GM18508 (cell line): ENCODE results near the gene CNTFR.

Experiments used
- ATAC-seq: cut with Tn5 transposase; IDR thresholded peaks from one replicate; pipeline ENCODE4 v1.9.1; 2021; ENCODE audit warnings: moderate number of reproducible peaks; ENCODE audit not compliant: insufficient read depth, unreplicated experiment

Gene CNTFR

DNA sequence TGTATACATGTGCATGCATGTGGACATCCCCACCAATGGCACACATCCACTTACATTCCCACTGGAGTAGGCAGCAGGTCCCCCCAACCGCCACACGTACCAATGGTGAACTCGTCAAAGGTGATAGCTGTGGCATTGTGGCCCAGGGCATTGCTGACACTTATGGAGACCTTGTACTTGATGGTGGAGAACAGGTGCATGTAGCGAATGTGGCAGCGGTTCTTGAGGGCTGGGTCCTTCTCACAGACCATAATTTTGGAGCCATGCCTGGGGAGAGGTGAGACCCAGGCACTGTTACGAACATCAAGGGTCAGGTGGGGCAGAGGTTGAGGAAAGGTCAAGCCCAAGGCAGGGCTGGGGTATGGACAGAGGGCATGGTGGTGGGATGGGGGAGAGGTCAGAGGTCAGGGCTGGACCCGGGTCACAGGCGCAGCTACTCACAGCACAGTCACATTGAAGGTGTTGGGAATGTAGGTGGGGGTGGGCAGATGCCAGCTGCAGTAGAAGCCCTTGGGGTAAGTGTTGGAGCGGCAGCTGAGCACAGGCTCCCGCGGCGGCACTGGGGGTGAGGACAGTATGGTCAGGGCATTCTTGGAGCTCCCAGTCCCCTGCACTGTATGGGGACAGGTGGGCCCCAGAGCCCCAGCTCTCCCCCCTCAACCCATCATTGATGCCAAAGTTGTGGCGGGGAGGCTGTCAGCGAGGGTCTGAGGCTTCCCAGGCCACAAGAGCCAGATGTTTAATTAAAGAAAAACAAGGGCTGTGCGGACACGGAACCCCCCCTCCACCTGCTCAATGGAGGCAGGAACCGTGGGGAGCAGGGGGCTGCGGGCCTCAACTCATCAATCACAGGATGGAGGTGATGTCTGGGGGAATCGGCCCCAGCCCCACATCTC lies 31.9 kb downstream of the CNTFR start:
- no peak for ATAC-seq

DNA sequence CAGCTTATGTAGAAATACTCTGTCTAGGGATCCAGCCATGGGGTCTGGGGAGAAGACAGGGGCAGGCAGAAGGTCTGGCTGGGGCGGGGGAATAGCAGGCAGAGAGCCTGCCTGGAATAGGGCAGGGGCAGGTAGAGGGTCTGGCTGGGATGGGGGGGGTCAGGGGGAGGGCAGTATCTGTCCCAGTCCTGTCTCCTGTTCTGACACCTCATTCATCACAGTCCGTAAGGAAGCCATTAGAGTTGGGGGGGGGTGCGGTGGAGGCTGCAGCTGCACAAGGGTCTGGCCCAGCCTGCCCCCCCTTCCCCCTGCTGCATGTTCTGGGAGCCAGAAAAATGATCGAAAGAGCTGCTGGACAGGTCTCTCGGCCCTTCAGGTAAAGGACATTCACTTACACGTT lies 32.6 kb downstream of the CNTFR start:
- no peak for ATAC-seq

DNA sequence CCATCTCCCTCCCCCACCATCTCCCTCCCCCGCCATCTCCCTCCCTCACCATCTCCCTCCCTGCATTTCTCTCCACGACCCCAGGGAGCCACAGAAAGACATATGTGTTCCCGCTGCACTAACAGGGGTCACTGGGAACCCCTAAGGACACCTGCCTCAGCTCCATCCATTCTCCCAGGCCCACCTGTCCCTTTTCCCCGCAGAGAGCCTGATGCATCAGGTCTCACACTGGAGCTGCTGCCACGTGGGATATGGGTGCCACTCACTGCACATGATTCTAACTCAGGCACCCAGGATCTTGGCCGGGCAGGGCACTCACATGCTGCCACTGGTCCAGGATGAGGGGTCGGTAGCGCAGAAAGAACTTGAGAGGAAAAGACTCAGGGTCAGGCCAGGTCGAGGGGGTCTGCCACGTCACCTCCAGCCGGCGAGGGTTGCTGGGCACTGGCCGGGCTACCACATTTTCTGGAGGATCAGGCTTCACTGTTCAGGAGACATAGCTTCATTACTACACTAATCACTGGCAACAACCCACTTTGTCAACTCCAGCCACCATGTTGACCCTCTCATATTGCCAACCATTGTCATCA lies 33.5 kb downstream of the CNTFR start:
- no peak for ATAC-seq

DNA sequence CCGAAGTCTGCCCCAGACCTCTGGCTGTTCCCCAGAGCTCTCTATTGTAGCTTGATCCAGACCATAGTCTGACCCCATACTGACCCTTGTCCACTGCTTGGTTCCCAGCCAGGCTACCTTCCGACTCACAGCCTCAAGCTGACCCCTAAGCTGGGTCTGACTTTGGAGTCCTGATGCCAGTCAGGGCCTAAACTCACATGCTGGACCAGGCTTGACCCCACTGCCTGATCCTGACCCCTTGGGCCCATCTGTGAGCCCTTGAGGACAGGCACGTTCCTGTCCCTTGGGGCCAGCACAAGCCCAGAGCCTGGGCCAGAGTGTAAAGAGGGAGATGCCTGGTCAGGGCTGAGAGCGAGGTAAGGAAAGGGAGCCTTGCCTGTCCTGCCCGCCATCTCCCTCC lies 34.0 kb downstream of the CNTFR start:
- no peak for ATAC-seq

DNA sequence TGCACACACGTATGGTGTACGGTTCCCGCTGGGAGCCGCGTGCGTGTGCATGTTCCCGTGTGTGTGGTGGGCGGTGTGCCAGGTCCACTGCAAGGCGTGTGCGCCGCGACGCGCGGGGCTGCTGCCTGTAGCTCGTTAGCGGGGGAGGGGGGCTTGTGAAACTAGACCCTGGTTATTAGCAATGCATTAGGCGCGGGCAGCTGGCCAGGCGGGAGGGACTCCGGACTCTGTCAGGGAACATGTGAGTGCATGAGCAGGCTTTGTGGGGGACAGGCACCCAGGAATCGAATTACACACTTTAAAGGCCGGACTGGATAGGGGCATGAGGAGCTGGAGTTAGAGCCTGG lies 34.5 kb downstream of the CNTFR start:
- no peak for ATAC-seq

DNA sequence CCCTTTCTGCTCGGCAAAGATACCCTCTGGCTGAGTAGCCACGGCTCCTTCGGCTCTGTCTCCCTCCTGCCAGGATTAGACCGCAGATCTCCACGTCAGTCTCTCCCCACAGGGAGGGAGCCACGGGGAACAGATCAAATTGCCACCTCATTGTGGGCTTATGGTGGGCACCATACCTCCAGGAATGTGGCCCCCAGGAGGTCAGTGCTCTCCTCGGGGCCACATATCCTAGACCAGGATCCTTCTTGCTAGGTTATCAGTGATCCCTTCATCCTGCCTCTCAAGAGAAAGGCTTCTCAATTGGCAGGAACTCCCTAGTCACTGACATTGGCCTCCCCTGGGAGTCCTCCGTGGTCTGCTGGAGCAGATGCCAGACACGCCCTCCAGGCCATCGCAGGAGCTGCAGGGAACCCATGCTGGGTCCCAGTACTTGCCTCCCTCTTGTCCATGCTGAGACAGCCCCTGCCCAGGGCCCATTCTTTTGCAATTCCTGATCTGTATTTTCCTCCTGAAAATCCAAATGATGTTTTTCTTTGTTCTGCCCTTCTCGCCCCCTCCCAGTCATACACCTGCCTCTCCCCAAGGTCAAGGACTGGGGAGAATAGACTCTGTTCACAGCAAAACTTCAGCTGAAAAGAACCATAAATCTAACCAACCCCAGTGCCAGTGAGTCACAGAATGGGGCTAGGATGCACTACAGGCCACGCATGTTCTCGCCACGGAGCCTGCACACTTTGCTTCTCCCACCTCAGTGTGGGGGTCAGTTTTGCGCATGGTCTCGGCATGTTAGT lies 35.1 kb downstream of the CNTFR start:
- ATAC-seq = no peak

DNA sequence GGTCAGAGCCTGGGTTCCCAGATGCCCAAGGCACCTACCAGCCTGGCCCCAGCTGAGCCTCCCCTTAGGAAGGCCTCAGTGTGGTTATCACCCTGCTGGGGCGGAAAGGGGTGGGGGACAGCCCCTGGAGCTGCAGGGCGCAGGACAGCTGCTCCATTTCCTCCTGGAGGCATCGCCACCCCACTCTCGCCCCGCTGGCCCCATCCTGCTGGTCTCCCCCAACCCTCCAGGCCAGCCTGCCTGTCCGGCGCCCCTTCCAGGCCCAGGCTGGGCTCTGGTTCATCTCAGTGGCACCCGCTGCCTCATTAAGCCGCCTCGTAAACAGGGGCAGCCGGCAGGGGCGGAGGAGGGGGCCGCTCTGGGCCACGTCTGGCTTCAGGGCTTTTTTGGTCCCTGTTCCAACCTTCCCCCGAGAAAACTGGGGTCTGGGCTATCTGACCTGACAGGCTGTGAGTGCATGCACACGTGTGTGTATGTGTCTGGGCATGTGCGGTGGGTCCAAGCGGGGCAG lies 36.0 kb downstream of the CNTFR start:
- no peak for ATAC-seq

DNA sequence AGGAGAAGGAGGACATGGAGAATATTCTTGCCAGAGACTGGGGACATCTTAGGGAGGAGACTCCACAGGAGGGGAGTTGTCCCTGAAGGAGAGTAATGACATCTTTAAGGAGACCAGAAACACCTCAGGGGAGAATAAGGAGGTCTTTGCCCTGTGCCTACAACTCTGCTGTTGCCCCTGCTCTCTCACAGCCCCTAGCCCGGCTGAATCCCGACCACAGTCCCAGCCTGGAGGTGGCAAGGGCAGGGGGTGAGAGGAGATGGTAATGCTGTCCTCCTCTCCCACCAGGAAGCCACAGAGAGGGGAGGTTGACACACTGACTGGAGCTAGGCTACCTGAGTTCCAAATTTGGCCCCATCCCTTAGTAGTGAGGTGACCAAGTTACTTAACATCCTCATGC lies 36.5 kb downstream of the CNTFR start:
- ATAC-seq = no peak

DNA sequence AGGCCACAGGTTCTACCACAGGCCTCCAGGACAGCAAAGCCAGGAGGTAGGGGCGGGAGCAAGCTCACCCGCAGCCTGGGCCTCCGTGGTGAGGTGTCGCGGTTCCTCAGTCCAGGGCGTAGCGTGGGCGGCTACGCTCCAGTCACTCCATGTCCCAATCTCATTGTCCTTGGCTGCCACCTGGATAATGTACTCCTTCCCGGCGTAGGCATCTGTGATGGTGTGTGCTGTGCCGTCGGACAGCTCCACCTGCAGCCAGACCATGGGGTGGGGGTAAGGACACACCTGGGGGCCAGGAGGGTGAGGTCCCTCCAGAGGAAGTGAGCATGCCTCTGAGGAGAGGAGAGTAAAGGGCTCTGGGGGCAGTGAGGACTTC lies 36.9 kb downstream of the CNTFR start:
- no peak for ATAC-seq

DNA sequence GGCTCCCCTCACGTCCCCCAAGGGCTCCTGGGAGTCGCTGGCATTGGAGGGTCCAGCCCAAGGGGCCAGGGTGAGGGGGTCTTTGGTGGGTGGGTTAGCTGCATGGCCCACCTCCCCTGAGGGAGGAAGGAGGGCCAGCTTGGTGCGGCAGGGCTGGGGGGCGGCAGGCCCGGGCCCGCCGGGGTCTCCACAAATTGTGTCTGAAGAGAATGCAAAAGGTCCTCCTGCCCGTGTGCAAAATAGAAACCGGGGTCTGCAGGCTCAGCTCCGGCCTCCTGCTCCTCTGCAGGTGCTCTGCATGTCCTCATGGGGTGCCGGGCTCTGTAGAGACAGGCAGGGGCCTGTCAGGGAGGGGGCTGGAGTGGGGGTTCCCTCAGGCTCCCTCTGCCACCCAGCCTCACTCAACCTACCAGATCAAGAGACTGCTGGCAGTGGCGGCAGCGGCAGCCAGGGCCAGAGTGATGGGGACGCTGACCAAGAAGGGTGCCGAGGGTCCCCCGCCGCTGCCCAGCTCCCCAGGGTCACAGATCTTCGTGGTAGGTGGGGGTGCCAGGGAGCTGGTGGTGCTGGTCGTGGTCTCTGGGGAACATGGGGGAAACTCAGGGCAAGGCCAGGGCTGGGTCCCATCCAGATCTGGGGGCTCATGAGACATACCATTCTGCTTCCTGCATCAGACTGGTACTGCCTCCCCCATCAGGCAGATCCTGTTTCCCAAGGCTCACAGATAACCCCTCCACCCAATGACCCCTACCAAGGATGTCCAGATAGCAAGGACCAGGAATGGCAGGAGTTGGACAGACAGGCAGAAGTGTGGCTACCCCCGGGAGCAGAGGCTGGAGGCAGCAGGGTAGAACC lies 37.5 kb downstream of the CNTFR start:
- ATAC-seq = no peak

DNA sequence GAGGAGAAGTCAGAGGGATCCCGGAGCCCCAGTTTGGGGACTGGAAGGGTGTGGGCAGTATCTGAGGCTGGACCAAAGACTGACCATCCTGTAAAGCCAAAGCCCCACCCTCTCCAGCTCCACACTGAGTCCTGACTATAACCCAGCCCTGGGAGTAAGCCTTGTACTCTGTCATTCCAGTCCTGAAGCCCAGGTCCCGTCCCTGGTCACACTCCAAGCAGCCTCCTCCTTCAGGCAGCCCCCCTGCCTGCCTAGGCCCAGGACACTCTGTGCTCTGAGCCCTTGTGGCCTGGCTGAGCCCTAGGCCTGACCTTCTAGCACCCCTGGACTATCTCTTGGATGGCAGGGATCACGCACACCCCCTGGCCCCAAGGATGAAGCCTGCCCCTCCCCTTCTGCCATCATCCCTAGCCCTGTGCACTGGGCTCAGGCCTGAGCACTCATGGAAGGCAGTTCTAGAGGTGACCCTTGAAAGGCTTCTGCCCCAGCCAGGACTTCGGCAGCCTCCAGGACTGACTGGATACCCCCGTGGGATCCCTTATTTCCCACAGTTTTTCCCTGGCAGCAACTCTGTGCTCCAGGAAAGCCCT lies 38.7 kb downstream of the CNTFR start:
- ATAC-seq = no peak

DNA sequence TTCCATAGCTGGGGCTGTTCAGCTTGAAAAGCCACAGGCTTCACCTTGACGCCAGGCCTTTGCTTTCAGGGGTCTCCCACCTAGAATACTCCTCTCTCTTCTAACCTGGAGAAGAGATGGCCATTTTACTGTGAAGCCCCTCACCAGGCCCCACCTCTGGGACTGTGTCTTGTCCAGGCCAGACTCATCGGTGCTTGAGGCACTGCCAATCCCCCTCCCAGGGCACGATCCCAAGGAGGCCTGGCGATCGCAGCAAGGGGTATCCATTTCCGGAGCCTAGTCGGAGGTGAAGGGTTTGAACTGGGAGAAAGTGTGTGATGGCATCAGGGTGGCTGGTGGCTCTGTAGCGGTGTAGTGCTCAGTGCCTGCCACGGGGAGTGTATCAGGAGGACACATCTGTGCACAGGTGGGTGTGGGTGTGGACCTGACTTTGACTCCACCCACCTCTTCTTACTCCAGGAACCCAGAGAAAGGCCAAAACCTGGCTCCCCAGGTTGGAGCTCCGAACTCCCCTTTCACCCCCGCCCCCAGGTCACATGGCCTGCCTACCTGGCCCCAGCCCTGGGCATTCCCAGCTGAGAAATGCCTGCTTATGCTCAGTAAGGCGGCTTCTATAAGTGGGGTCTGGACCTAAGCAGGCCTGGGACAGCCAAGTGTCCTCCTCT lies 39.4 kb downstream of the CNTFR start:
- no peak for ATAC-seq

DNA sequence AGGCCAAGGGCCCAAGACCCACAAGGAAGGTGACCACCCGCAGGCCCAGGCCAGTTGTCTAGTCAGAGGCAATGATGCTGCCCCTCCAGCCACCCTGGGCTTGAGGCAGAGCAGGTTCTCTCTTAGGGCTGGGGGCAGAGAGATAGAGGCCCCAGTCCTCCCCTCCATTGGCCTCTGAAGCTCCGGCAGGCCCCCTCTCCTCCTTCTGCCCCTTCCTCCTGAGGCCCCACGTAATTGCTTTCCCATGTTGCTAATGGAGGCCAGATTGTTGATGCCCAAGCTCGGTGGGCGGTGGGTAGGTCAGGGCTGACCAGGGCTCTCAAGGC lies 40.2 kb downstream of the CNTFR start:
- no peak for ATAC-seq

DNA sequence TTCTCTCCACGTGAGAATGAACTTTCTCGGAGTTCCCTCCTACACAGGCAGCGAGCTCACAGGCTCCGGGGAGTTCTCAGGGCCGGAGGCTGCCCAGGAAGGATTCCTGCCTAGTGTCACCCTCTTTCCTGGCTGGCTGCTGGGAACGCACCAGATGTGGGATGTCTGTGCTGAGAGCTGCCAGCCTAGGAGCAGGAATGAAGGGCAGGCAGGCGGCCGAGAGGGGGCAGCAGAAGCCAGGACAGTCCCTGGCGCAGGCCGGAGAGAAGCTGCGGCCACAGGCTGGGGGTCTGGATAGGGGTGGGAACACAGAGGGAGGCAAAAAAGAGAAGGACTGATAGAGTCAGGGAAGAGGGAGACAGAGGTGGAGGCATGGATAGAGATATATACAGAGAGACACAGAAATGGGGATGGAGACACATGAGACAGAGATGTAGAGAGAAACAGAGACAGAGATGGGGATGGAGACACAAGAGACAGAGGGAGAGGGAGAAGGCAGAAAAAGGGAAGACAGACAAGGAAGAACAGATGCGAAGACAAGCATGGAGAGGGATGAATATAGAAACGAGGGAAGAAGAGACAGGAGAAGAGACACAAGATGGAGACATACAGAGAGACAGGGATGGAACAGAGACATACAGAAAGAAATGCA lies 41.4 kb downstream of the CNTFR start:
- no peak for ATAC-seq

DNA sequence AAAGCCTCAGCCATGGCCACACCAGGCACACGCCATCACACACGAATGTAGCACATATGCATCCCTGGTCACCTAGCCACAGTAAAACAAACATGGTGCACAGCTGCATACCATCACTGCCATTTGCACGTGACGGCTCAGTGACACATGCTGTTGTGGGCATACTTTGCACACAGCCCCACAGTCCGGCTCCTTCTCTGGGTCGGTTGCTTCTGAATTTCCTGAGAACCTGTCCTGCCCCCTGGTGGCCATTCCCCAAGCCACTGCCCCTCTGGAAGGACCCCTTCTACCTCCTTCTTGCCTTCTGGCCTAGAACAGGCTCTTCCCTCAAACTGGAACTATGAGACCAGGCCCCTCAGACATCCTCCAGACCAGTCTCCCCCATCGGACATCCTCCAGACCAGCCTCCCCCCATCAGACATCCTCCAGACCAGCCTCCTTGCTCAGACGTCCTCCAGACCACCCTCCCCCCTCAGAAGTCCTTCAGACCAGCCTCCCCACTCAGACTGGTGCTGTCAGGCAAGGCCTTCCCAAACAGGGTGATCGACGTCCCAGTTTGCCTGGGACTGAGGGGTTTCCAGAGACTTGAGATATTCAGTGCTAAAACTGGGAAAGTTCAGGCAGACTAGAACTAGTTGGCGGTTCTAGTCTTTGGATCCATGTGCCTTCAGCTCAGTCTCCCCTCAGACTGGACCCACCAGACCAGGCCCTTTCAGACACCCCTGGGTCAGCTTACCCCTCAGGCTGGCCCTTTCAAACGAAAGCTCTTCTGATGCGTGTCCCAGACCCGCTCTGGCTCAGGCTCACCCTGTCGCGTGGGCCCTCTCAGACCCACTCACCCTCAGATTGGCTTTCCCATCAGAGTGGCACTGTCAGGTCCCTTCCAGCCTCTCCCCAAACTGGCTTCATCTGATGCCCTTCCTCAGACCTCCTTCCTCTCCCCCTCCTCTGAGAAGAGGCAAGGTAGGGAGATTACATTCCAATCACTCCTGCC lies 42.4 kb downstream of the CNTFR start:
- no peak for ATAC-seq

DNA sequence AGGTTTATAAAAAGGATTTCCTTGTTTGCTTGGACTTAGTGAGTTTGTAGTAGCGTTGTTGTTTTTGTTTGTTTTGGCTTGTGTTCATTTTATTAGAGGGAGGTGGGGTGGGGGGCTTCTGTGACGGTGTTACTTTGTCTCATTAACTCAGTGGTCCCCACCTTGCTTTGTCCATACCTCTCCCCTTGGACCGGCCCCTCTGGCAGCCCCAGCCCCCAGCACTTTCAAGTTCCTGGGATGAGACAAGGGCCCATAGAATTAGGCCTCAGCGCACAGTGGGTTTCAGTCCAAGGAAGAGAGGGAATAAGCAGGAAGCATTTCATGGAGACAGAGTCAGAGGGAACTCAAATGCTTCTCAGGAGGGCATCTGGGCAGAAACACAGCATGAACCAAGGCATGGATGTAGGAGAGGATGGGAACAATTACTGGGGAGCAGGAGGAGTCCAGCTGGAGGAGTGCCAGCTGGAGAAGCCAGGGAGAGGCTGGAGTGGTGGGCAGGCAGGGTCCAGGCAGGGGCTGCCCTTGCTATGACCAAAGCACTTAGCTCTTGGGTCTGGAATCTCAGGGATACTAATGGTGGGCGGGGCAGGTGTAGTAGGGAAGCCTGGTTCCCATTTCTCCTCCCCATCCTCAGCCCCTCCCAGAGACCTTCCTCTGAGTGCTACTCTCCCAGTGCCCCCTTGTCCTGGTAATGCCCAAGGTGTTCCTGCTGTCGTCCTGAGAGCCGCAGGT lies 43.3 kb downstream of the CNTFR start:
- no peak for ATAC-seq

DNA sequence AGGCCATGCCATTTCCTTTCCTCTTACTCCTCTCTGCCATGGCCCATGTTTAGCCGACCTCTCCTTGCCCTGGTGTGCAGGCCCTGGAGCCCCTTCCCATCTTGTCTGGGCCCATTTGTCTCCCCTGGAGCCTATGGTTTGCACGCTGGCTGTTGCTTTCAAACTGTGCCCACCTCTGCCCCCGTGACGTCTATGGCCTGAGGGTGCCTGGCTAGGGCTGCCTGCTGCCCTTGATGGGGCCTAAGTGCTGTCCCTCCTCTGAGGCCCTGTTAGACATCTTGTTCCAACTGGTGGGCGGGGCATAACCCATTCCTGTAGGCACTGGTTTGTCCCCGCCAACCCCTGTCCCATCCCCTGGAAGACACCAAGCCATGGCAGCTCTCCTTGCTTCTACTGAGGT lies 44.0 kb downstream of the CNTFR start:
- no peak for ATAC-seq
